K562 (cell line): Measurements from ENCODE around the gene CBX8. TPM values are rescaled to one million over a fixed set of nuclear protein-coding genes. Genes with fewer than 3 reads are reported as not detected.

Experiments used
- ARID3A ChIP-seq: IDR thresholded peaks from 2 replicates; pipeline ENCODE4 v1.6.1; 2012; ENCODE audit warnings: low read depth, low read length, improper control_type of control experiment, borderline replicate concordance
- HLTF ChIP-seq: fragments of 450-650 bp; IDR thresholded peaks from 2 replicates; pipeline ENCODE4 v1.6.1; 2016
- MGA ChIP-seq: fragments of 450-650 bp; IDR thresholded peaks from 2 replicates; pipeline ENCODE4 v1.6.1; 2016; ENCODE audit warnings: mild to moderate bottlenecking, moderate library complexity
- MYC ChIP-seq, 2 experiments: fragments of 250-450 bp in 1 of 2; sonication (Bioruptor Pico) in 1 of 2; IDR thresholded peaks; 2 replicates each; pipeline versions ENCODE4 v1.5.1 to v1.6.1; 2012 to 2021; ENCODE audit warnings: low read depth in 2 of 2, borderline replicate concordance in 1 of 2, improper control_type of control experiment in 1 of 2, low read length in 1 of 2, mild to moderate bottlenecking in 1 of 2, moderate library complexity in 1 of 2
- NFRKB ChIP-seq: fragments of 450-650 bp; IDR thresholded peaks from 2 replicates; pipeline ENCODE4 v1.6.1; 2016; ENCODE audit warnings: low read depth
- NR2C1 ChIP-seq, 2 experiments: fragments of 450-650 bp; IDR thresholded peaks; 2 replicates each; pipeline ENCODE4 v1.6.1; 2017; ENCODE audit warnings: mild to moderate bottlenecking in 2 of 2, antibody characterized with exemption in 1 of 2, inconsistent platforms in 1 of 2, missing compliant biosample characterization in 1 of 2, missing genetic modification characterization in 1 of 2
- OTX1 ChIP-seq: fragments of 450-650 bp; formaldehyde crosslinking; IDR thresholded peaks from 2 replicates; pipeline ENCODE4 v1.4.0; 2022; ENCODE audit warnings: mild to moderate bottlenecking
- PURB ChIP-seq: sonication (generic); formaldehyde crosslinking; IDR thresholded peaks from 2 replicates; pipeline ENCODE4 v1.9.0; 2021; ENCODE audit warnings: low read depth, mild to moderate bottlenecking, missing genetic modification reagents
- RBM34 ChIP-seq: fragments of 200-400 bp; formaldehyde crosslinking; IDR thresholded peaks from 2 replicates; pipeline ENCODE4 v1.6.1; 2018; ENCODE audit warnings: low read length, borderline replicate concordance; ENCODE audit not compliant: insufficient read depth
- RUNX1 ChIP-seq: sonication (generic); IDR thresholded peaks from 2 replicates; pipeline ENCODE4 v1.6.1; 2016; ENCODE audit warnings: antibody characterized with exemption, low read depth
- SLC30A9 ChIP-seq: fragments of 250-450 bp; sonication (Bioruptor Pico); IDR thresholded peaks from 2 replicates; pipeline ENCODE4 v1.8.0; 2022; ENCODE audit warnings: mild to moderate bottlenecking, moderate library complexity
- STAT5B ChIP-seq: fragments of 250-450 bp; sonication (Bioruptor Pico); IDR thresholded peaks from 2 replicates; pipeline ENCODE4 v1.8.0; 2021; ENCODE audit warnings: mild to moderate bottlenecking, inconsistent platforms
- ZNF184 ChIP-seq: sonication (generic); formaldehyde crosslinking; IDR thresholded peaks from 2 replicates; pipeline ENCODE4 v1.5.0; 2020; ENCODE audit warnings: missing genetic modification reagents
- ZNF696 ChIP-seq: fragments of 250-450 bp; sonication (Bioruptor Pico); conservative IDR thresholded peaks from 2 replicates; pipeline ENCODE4 v1.4.0; 2020; ENCODE audit warnings: mild to moderate bottlenecking, moderate library complexity
- ZNF766 ChIP-seq: fragments of 200-800 bp; sonication (Bioruptor generic); conservative IDR thresholded peaks from 2 replicates; pipeline ENCODE4 v1.6.1; 2016; ENCODE audit warnings: missing genetic modification characterization, missing compliant biosample characterization
- polyA plus RNA-seq, 8 experiments: library from polyadenylated mRNA; depleted of rRNA in 4 of 8; stranded (reverse) in 5 of 8; unstranded in 3 of 8; fragments of >200 nt; fragmentation: Nextera tagmentation in 2 of 8; fragmentation: Illumina TruSeq in 1 of 8; extraction: Ambion mirVana in 2 of 8; extraction: Trizol in 1 of 8; gene quantifications; 2 replicates each; pipeline versions ENCODE4 v1.2.1 to v1.2.3, GENCODE V29; 2011 to 2014; ENCODE audit warnings: inconsistent platforms in 1 of 8, missing spikeins in 1 of 8
- total RNA-seq, 7 experiments: library from RNA; depleted of rRNA in 6 of 7; stranded (reverse); fragments of >200 nt in 6 of 7; fragmentation: Illumina TruSeq in 2 of 7; extraction: Trizol in 2 of 7; gene quantifications; 2 replicates each; pipeline versions ENCODE4 v1.2.1 to v1.2.3, GENCODE V29; 2011 to 2021; ENCODE audit warnings: low replicate concordance in 1 of 7

CBX8 gene
- total and polyA plus RNA-seq, 9 of the 15 experiments (the other 6 are each of a cell fraction or from before 2014, with no cell fraction given) = 0.08 to 11.9 (median 2.6) TPM

- TF ChIP-seq MGA = no peak
- TF ChIP-seq RBM34 = no peak
- no peak for TF ChIP-seq ZNF766
- TF ChIP-seq STAT5B (CRISPR knock-in tag) = no peak
- TF ChIP-seq NFRKB = peak; percentile 97
- TF ChIP-seq PURB = no peak
- no peak for TF ChIP-seq RUNX1
- TF ChIP-seq SLC30A9 = no peak
- TF ChIP-seq ARID3A = no peak
- TF ChIP-seq NR2C1 (IDR thresholded peaks at IDR 0.05) = no peak
- no peak for TF ChIP-seq NR2C1 (tag; IDR thresholded peaks at IDR 0.05)
- TF ChIP-seq MYC (IDR thresholded peaks at IDR 0.05; ENCODE audit: low read depth, low read length) = no peak
- TF ChIP-seq MYC (CRISPR knock-in tag; IDR thresholded peaks at IDR 0.05; ENCODE audit: borderline replicate concordance, low read depth) = no peak
- TF ChIP-seq HLTF = 0 out of 2 replicates have a peak, but pooled peaks have one; percentile 45
- no peak for TF ChIP-seq ZNF696
- 0 out of 2 replicates have a peak, but pooled peaks have one; percentile 49 for TF ChIP-seq OTX1 (CRISPR knock-in tag)
- TF ChIP-seq ZNF184 (CRISPR knock-in tag) = no peak
Measured at GRCh38 chr17:79826841-79827578, 30.1 kb upstream of the CBX8 start (continued).
